NCI-H2171 (cell line): ENCODE data around the gene PRSS21.

Experiments
- DNase-seq: peaks from one replicate; lab custom pipeline; 2025; lab: John Stamatoyannopoulos, UW

Gene PRSS21

DNA sequence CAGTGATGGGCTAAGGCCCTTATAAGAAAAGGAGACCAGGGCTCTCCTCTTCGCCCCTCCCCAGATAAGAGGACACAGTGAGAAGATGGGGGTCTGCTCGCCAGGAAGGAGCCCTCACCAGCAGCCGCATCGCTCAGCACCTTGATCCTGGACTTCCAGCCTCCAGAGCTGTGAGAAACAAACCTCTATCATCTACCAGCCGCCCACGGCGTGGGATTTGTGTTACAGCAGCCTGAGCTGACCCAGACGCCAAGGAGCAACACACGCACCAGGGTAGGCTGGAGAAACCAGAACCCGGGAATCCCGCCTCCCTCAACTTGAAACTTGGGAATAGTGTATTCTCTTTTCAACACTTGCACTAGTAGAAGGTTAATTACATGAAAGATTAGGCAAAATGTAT lies 8.9 kb downstream of the PRSS21 start:
- DNase-seq: no peak

DNA sequence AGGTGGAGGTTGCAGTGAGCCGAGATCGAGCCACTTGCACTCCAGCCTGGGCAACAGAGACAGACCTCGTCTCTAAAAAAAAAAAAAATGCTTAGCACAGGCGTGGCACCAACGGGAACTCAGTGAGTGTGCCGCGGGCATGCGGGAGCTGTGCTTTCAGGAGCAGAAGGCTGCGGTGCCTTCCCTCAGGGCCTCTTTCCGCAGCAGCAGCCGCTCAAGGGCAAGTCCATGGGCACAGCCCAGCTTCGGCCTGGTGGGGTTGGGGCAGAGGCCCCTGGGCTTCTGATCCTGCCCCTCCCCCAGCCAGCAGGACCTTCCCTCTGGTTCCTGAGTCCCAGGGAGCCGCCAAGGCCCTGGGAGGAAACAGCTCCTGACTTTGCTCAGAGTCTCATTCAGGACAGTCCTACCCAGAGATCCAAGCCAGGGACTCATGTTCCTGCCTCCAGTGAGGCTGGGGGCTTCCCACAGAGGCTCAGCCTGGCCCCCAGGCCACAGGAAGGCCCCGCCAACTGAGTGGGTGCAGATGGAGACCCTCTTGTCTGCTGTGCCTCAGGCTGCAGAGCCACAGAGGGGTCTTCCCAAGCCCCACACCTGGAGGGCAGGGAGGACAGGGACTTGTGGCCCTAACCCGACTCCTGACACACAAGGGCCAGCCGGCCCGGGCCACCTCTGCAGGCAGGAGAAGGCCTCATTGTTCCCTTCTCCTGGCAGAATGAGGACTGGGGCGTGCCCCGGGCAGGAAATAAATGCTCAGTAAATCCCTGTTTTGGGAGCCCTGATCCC lies 9.7 kb downstream of the PRSS21 start:
- DNase-seq: no peak

DNA sequence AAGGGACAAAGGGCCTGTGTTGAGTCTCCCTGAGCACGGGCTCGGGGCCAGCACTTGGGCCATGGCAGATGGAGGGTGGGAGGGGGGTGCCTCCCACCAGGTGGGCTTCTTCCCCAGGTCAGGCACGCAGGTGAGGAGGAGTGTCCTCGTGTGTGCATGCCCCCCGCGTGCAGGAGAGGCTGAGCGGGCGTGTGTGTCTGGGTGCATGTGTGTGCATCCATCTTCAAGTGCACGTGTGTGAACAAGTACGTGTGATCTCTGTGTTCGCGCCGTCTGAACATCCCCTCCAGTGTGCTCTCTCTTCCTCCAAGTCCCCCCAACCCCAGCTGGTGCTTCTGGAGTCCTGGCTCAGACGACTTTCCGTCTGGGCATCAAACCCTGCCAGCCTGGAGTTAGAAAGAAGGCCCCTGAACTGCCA lies 10.3 kb downstream of the PRSS21 start:
- DNase-seq: no peak

DNA sequence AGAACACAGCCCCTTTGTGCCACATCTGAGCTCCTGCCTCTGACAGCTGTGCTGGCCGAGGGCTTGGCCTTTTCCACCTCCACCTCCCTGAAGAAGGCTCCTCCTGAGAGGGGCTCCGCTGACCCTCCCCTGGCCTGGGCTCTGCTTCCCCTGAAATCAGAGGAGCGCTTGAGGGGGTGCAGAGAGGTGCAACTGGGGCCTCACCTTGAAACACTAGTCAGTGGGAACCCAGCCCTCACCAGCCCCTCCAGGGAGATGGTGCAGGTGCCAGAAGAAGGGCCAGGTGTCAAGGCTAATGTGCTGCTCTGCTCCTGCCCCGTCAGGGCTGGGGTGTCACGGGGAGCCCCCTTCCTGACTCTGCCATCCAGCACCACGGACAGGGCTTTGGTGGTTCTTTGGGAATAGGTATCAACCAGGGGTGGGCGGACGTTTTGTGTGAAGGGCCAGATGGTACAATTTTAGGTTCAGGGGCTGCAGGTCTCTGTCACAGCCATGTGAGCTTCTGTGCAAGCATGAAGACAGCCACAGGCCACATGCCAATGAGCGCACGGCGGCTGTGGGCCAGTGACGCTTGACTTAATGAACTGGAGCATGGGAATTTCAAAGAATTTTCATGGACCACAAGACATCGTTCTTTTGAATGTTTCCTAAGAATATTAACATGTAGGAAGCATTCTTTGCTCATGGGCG lies 10.9 kb downstream of the PRSS21 start:
- no peak for DNase-seq

DNA sequence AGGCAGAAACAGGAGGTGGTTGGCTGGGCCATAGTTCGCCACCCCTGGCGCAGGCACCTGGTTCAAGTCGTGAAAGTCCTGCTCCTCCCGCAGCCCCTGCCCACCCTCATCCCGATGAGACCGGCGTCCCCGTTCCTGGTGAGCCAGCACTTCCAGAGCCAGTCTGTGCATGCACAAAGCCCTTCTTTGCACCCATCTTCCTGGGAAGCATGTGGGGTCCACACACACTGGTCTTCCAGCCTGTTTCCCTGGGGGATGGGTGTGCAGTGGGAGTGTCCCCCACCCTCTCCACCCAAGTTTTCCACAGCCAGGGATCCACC lies 11.4 kb downstream of the PRSS21 start:
- no peak for DNase-seq

DNA sequence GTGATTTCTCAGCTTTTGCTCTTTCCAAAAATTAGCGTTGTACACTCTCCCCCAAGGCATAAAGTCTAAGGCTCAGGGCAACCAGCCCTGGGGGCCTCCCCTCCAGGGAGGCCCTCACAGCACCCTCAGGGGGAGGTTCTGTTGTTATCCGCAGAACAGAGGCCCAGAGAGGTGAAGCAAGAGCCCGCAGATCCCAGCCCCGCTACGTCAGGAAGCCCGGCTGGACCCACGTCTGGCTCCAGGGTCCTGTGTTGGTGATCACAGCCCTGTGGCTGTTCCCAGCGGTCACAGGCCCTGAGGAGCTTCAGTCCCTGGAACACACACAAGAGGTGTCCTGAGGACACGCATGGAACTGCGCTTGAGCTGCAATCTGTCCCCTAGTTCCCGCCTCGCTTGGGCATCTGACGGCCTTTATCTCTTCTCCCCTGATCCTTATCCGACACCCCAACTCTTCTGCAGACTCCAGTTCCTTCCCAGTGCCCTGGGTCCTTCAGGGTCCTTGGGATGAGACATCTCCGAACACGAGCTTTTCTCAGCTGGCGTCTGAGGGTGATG lies 11.9 kb downstream of the PRSS21 start:
- DNase-seq: no peak

DNA sequence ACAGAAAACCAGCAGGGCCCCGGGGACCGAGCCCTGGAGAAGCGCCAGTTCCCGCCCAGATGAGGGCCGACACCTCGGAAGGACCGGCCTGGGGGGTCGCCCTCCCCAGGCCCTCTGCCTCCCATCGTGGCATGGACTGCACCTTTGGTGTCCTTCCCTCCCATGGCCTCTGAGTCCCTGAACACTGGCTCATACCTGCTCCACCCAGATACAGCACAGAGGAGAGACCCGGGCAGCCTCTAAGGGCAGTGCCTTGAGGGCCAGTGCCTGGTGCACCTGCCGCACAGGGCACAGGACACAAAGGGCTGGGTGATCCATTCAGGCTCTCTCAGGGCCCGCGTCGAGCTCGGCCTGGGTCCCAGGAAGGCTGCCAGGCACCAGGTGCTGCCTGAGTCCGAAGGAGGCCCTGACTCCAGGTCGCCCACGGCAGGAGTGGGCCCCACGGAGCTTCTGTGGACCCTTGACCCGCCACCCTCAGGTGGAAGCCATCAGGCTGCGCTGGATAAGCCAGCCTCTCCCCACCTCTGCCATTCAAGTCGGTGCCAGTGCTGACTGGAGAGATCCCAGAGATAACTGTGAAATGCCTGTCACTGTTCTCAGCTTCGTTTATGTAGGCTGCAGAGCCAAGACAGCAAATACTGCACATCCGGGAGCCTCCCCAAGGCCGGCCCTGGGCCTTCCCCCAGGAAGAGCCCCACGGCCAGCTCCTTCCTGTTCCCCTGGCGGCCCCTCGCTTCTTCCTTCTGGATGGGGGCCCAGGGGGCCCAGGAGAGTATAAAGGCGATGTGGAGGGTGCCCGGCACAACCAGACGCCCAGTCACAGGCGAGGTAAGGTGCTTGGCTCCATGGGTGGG lies 12.7 kb downstream of the PRSS21 start, which contains the start of gene ZG16B:
TSS of gene ZG16B (plus strand) at position 803 of the 854 bp plus-strand sequence. CDS start 139 bp downstream, outside the sequence.
- no peak for DNase-seq

DNA sequence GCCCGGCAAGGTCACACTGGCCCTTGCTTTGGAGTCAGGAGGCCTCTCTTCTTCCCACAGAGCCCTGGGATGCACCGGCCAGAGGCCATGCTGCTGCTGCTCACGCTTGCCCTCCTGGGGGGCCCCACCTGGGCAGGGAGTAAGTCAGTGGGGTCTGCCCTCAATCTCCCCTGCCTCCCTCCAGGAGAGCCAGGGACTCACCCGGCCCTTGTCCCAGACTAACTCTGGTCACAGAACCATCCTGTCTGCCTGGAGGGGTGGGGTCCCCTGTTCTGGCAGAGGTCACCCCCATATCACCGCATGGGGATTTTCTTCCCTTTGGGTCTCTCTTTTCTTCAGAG lies 13.3 kb downstream of the PRSS21 start:
- no peak for DNase-seq

DNA sequence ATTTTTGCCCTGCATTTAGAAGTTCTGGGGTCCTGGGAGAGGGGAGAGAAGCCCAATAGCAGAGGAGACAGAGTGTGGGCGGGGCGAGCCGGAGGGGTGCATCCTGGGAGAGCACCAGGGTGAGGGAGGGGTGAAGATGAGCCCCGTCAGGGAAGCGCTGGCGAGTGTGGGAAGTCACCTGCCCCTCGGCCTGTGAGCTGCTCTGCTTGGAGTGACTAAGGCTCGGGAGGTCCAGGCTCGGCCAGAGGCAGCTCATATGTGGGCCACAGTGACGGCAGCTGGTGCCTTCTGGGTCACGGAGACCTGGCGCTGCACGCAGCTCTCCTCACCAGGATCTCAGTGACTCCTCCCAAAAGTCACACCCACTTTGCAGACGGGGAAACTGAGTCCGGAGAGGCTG lies 14.2 kb downstream of the PRSS21 start:
- no peak for DNase-seq

DNA sequence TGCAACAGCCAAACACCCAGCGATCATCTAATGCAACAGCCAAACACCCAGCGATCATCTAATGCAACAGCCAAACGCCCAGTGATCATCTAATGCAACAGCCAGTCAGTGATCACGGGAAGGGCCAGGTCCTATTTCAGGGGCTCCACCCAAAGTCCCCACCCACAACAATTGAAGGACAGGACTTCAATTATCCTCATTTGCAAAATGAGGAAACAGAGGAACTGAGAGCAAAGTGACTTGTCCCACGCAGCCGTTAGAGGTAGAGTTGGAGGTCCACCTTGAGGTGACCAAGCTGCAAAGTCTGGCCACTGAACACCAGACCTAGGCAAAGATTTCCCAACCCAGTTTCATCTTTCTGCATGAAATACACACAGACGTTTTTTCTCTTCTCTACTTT lies 16.7 kb downstream of the PRSS21 start:
- no peak for DNase-seq

DNA sequence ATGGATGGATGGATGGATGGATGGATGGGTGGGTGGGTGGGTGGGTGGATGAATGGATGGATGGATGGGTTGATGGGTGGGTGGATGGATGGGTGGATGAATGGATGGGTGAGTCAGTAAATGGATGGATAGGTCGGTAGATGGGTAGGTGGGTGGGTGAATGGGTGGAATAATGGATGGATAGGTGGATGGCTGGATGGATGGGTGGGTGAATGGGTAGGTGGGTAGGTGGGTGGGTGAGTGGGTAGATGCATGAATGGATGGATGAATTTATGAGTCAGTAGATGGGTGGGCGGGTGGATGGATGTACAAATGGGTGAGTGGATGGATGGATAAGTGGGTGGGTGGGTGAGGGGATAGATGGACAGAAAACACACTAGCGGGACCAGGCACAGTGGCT lies 17.9 kb downstream of the PRSS21 start:
- DNase-seq: no peak

DNA sequence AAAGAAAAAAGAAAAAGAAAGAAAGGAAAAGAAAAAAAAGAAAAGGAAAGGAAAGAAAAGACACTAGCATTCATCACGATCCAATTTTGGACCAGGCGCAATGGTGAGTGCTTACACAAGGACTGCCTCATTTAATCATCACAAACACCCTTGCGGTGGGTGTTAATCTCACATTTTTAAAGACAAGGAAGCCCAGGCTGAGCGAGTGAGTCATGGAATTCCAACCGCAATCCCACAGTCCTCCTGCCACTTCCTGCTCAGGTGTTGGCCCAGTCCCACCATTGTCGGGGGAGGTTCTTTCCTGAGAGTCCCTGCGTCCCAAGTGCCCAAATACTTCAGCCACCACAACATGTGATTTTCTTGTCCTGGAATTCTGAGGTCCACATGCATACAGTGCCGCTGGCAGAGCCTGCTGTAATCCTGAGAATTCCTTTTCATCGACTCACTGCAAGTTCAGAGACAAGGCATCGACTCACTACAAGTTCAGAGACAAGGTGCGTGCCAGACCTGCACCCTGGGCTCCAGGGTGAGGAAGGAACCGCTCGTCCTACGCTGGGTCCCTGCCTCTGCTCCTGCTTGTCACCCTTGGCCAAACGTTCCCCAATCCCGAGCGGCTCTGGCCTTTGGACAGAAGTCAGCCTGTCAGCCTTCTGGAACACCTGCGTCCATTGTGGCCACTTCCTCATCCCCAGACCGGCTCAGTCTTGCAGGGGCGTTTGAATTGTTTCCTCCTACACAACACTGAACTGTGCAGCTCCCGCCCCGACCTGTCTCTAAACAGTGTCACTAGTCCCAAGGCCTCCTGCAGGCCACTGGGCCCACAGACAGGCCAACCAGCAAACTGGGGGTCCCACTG lies 18.8 kb downstream of the PRSS21 start:
- no peak for DNase-seq

DNA sequence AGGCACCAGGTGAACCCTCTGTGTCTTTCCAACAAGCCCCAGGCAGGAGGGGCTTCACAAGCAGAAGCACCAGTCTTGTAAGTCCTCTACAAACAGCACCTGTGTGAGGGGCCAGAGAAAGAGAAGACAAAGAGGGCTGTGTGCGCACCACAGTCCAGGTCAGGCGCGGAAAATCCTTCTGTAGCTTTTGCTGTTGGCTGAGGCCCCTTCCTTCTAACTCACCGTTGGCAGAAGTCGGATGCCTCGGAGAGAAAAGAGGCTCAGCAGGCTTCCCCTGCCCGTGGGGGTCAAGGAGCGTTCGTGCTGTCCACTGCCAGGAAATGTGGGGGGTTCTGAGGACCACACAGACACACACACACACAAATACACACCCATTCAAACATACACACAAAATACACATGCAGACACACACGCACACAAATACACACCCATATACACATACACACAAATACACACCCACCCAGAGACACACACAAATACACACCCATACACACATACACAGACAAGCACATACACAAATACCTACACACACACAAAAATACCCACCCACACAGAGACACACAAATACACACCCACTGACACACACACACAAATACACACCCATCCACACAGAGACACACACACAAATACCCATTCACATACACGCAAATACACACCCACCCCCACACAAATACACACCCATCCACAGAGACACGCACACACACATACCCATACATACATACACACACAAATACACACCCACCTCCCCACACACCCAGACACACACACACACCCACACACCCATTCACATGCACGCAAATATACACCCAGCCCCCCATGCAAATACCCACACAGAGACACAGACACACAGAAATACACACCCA lies 19.8 kb downstream of the PRSS21 start:
- no peak for DNase-seq

DNA sequence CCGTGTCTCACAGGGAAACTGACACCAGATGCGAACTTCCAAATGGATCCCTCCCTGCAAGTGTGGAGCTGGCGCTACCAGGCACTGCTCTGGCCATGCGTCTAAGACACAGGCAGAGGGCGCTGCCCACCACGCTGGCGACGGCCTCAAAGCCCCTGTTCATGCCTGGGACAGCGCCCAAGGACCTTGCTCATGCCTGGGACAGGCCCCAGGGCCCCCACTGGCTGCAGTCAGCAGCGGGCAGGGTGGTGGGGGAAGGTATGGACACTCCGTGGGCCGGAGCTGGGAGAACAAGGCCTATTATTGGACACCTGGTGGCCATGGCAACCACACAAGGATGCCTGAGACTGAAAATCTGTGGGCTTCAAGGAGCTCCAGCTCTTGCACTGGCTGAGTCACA lies 21.9 kb downstream of the PRSS21 start:
- no peak for DNase-seq

DNA sequence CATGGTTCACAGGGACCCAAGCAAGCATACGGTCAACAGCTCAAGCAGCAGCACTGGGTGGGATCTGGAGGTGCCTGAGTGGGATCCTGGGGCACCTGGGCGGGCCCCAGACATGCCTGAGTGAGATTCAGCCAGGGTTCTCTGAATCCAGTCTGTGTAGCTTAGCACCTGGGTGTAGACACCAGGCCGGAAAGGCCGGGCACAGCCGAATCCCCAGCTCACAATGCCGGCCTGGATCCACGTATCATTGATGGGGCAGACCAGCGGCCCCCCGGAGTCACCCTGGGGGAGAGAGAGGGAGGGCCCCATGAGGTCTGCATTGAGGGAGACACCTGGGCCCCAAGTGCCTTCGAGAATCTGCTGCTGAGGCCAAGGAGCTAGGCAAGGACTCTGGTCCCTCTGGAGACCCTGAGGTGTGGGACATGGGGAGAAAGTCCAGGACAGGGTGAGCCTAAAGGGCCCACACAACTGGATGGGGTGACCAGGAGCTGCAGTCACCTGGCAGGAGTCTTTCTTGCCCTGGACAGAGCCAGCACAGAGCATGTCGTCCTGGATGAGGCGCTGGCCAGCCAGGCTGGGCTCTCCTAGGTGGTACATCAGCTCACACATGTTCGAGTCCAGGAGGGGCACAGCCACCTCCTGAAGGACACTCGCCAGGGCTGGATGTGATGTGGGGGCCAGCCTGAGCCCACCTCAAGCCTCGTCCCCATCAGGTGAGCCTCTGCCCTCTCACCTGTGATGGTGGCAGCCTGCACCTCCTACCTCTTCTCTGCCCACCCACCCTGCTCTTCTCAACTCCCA lies 22.8 kb downstream of the PRSS21 start:
- DNase-seq: no peak

DNA sequence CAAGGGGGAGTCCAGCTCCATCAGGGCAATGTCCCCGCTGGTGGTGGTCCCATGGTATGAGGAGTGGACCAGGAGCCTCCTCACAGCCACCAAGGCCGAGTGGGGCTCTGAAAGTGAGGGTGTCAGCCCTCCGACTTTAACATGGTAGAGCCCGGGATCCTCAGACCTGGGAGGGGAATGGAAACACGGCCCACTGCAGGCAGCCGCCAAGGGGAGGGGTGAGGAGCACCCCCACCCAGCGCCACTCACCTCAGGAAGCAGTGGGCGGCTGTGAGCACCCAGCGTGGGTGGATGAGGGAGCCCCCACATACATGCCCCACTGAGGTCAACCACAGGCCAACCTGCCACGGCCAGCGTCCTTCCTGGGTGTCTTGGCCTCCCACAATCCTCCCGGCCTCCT lies 23.9 kb downstream of the PRSS21 start:
- no peak for DNase-seq

DNA sequence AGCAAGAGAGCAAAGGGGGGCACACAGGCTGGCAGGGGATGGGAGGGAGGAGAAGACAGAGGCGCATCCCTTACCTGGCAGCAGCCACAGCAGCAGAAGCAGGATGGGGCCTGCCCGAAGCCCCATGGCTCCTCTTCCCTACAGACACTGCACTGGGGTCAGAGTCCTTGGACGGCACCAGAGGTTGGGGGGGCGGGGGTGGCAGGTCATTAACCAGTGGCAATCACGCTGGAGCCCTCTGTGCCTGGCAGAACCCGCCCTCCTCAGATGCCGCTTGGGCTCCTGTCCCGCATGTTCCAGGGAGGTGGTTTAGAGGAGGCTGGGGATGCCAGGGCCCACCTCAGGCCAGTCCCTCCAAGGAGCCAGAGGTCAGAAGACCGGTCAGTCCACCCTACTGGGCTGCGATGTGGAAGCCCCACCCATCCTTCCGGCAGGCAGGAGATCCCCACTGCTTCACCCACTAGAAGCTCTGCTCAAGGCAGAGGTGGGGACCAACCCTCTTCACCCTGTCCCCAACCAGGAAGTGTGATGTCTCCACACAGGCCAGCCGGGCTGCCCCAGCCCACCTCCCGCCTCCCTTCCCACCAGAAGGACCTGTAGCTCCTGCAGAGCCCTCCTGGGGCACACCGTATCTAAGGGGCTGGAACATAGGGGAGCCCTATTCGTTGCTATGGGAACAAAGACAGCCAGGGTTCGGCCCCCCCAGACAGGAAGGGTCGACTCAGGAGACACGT lies 24.7 kb downstream of the PRSS21 start:
- no peak for DNase-seq

DNA sequence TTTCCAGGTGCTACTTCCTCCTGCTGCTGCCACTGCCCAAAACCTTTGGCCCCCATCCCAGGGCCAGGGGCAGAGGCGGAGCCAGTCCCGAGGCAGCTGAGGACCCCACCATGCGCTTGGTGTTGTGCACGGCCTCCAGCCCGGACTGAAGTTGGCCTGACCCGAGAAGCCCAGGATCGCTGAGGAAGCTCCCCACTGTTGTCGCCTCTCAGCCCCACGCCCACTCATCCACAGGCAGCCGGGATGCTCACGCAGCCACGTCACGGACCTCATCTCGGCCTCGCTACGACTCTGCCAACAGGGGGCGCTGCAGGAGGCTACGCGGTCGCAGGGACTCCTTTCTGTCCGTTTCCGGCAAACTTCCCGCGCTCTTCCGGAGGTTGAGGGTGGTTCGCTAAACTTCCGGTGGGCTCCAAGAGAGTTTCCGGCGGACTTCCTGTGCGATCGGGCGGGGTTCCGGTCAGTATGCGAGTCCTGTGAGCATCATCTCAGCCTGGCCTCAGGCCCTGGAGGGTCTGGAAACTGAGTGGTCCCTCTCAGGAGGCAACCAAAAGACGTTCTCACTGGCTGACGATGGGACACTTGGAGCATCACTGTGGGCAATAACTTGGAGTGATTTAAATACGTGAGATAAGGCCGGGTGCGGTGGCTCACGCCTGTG lies 25.4 kb downstream of the PRSS21 start:
- no peak for DNase-seq

DNA sequence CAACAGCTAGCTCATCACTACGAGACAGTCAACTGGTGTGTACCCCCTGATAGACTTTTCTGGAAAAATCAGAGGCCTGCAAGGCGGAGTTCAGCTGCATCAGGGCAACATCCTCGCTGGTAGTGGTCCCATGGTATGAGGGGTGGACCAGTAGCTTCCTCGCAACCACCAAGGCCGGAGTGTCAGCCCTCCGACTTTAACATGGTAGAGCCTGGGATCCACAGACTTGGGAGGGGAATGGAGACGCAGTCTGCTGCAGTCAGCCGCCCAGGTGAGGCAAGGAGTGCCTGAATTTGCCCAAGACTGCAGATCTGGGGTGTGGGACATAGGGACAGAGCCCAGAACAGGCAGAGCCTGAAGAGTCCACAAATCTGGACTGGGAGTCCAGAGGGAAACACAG lies 26.5 kb downstream of the PRSS21 start:
- DNase-seq: no peak
